Kidney epithelial cell (primary cell): ENCODE measurements around the gene IFIT2. TPM values are rescaled to one million over a fixed set of nuclear protein-coding genes. Genes with fewer than 3 reads are reported as not detected.

Experiments used
- DNase-seq: peaks from one replicate; pipeline ENCODE4 v3.0.0-alpha.2; 2010; ENCODE audit warnings: low read depth
- H3K27me3 ChIP-seq: 2 replicates; pipeline ENCODE4 v1.6.0; 2011; ENCODE audit warnings: low read length; ENCODE audit not compliant: control insufficient read depth, insufficient read depth
- H3K36me3 ChIP-seq: 2 replicates; pipeline ENCODE4 v1.5.1; 2011; ENCODE audit warnings: low read length; ENCODE audit not compliant: control insufficient read depth, insufficient read depth
- H3K4me3 ChIP-seq: 2 replicates; pipeline ENCODE4 v1.5.1; 2011; ENCODE audit warnings: low read depth, mild to moderate bottlenecking, control low read depth, low read length
- CTCF ChIP-seq: IDR thresholded peaks from 2 replicates; pipeline ENCODE4 v1.5.1; 2011; ENCODE audit warnings: mild to moderate bottlenecking, moderate library complexity, low read length, control low read depth, inconsistent platforms; ENCODE audit not compliant: insufficient read depth, poor library complexity, severe bottlenecking
- total RNA-seq: library from RNA; depleted of rRNA; stranded (reverse); fragments of >200 nt; gene quantifications from 2 replicates; pipeline ENCODE4 v1.2.3, GENCODE V29; 2015

IFIT2 gene
- total RNA-seq, 1 donor from 2014 or later, result 9.2 TPM

- DNase-seq, result no peak
- TF ChIP-seq CTCF, result no peak
- H3K4me3 ChIP-seq, result no peak overlapping the region
- no peaks in the 10 kb centered on the region for H3K36me3 ChIP-seq
- H3K27me3 ChIP-seq, result no peaks in the 10 kb centered on the region
Measured at GRCh38 chr10:89302625-89303024, 779 bp downstream of the IFIT2 start.

DNA sequence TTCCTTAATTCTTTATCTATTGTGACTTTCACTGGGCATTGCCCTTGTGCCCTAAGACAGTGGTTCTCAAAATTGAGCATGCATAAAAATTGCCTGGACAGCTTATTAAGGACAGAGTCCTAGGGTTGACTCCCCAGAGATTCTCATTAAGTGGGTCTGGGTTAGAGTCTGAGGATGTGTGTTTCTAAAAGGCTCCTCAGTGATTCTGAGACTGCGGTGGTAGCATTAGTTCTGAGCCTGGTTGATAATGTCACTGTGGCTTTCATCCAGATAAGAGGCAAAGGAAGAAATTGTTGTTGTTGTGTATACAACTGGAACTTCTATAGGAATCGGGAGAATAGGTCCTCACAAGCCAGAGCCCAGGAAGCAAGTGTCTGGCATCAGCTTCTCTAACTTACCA is 1.3 kb downstream of the IFIT2 start:
- Histone ChIP-seq H3K36me3 (no peaks in the 10 kb centered on the region), H3K27me3 (no peaks in the 10 kb centered on the region), H3K4me3 (no peak overlapping the region)
- no peak for DNase-seq
- no peak for TF ChIP-seq CTCF

DNA sequence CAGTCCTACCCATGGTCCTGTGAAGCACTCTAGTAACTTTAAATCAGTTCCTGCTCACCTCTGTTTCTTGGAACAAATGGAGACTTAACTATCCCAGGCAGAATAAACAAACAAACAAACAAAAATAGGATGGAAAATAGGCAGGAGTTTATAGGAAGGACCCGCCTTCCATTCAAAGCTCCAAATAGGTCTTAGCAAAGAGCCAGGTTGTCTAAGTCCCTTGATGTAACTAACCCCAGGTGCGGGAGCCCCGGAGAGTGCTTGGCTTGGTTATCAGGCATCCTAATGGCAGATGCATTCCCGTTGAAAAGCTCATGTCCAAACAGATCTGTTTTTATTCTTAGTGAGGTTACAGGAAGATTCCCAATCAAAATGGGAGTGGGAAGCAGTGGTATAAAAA is 2.2 kb downstream of the IFIT2 start:
- Histone ChIP-seq H3K4me3 (no peak overlapping the region), H3K36me3 (no peaks in the 10 kb centered on the region), H3K27me3 (no peaks in the 10 kb centered on the region)
- no peak for DNase-seq
- no peak for TF ChIP-seq CTCF

- no peak for DNase-seq
- no peaks in the 10 kb centered on the region for H3K36me3 ChIP-seq
- TF ChIP-seq CTCF, result no peak
- H3K27me3 ChIP-seq, result no peaks in the 10 kb centered on the region
- H3K4me3 ChIP-seq, result no peak overlapping the region
Measured at GRCh38 chr10:89304446-89304845, 2.6 kb downstream of the IFIT2 start.

DNA sequence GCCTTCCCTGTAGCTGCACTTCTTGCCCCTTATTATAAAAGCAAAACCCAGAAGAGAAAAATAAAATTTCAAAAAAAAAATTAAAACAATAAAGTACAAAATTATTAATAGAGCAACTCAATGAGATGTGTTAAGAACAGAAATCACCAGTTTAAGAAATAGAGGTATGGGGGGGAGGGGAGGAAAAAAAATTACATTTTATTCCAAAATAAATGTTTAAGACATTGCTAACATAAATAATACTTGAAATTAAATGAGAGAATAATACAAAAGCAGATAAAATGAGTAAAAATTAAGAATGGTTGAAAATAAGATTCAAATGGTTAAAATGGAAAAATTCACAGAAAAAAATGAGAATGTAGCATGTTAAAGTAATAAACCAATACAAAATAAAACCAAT is 3.1 kb downstream of the IFIT2 start:
- Histone ChIP-seq H3K27me3 (no peaks in the 10 kb centered on the region), H3K36me3 (no peaks in the 10 kb centered on the region), H3K4me3 (no peak overlapping the region)
- no peak for TF ChIP-seq CTCF
- no peak for DNase-seq

- no peak for TF ChIP-seq CTCF
- no peak for DNase-seq
- Histone ChIP-seq H3K27me3 (no peaks in the 10 kb centered on the region), H3K36me3 (no peaks in the 10 kb centered on the region), H3K4me3 (no peak overlapping the region)
Measured at GRCh38 chr10:89305766-89306433, 4.1 kb downstream of the IFIT2 start.
